Karpas-422 (cell line): Measurements from ENCODE around the gene SNX8. TPM values are rescaled to one million over a fixed set of nuclear protein-coding genes. Genes with fewer than 3 reads are reported as not detected.
A peak's percentile ranks its signal among the peaks of the same experiment; 100 is the strongest.

Experiments used
- DNase-seq: peaks from one replicate; pipeline ENCODE4 v3.0.0-alpha.2; 2015
- H2AFZ ChIP-seq: fragments of 200-600 bp; sonication (generic); 2 replicates; pipeline ENCODE4 v1.6.1; 2014; ENCODE audit warnings: antibody characterized with exemption, low read length, mixed read lengths
- H3K27ac ChIP-seq: fragments of 200-600 bp; sonication (generic); 2 replicates; pipeline ENCODE4 v1.5.1; 2014; ENCODE audit warnings: mild to moderate bottlenecking, low read length, moderate library complexity
- H3K27me3 ChIP-seq: fragments of 200-600 bp; sonication (generic); 2 replicates; pipeline ENCODE4 v1.6.1; 2014; ENCODE audit warnings: low read length, mixed read lengths
- H3K36me3 ChIP-seq: fragments of 200-600 bp; sonication (generic); 2 replicates; pipeline ENCODE4 v1.6.1; 2014; ENCODE audit warnings: low read length, mixed read lengths; ENCODE audit not compliant: insufficient read depth
- H3K4me1 ChIP-seq: fragments of 200-600 bp; sonication (generic); 2 replicates; pipeline ENCODE4 v1.6.1; 2014; ENCODE audit warnings: mild to moderate bottlenecking, low read length, mixed read lengths
- H3K4me2 ChIP-seq: fragments of 200-600 bp; sonication (generic); 2 replicates; pipeline ENCODE4 v1.6.1; 2014; ENCODE audit warnings: low read length, low read depth, mild to moderate bottlenecking; ENCODE audit not compliant: poor library complexity, severe bottlenecking
- H3K4me3 ChIP-seq: fragments of 200-600 bp; sonication (generic); 2 replicates; pipeline ENCODE4 v1.5.1; 2014; ENCODE audit warnings: mild to moderate bottlenecking, antibody characterized with exemption, low read length, mixed read lengths
- H3K79me2 ChIP-seq: fragments of 200-600 bp; sonication (generic); 2 replicates; pipeline ENCODE4 v1.6.1; 2014; ENCODE audit warnings: mild to moderate bottlenecking, low read length, mixed read lengths
- H3K9ac ChIP-seq: fragments of 200-600 bp; sonication (generic); 2 replicates; pipeline ENCODE4 v1.6.0; 2014; ENCODE audit warnings: low read length
- H3K9me2 ChIP-seq: fragments of 200-600 bp; sonication (generic), shearing (Covaris generic); replicated peaks from 2 replicates; pipeline ENCODE4 v1.6.0; 2014; ENCODE audit warnings: mild to moderate bottlenecking, low read length, moderate library complexity; ENCODE audit not compliant: insufficient read depth
- H3K9me3 ChIP-seq: fragments of 300-700, 200-600 bp; sonication (generic); 2 replicates; pipeline ENCODE4 v1.6.1; 2014; ENCODE audit warnings: low read length, mixed read lengths
- H4K20me1 ChIP-seq: fragments of 200-600 bp; sonication (generic); 2 replicates; pipeline ENCODE4 v1.6.1; 2014; ENCODE audit warnings: mild to moderate bottlenecking, antibody characterized with exemption, low read length, low read depth; ENCODE audit not compliant: insufficient read depth
- total RNA-seq: library from RNA; depleted of rRNA; stranded (reverse); fragments of >200 nt; shearing (Covaris generic); gene quantifications from 2 replicates; pipeline ENCODE4 v1.2.3, GENCODE V29; 2014; ENCODE audit warnings: low replicate concordance

SNX8 gene
- total RNA-seq, 1 experiment from 2014 or later, result 2.6 TPM

DNA sequence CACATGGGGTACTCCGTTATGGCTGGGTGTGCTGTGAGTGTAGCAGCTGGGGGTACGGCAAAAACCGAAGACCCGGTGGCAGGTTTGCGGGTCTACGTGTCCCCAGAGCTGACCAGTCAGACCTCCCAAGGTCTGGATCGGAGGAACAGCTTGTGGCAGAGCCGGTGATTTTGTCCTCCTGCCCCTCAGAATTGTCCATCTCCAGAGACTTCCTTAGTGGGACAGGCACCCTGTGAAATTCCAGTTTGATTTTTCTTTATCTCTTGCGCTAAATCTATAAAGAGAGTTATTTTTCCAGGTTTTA, 41.4 kb upstream of the SNX8 start:
- DNase-seq, result no peak
- Histone ChIP-seq H3K27me3 (no peaks in the 10 kb centered on the region), H3K36me3 (peaks cover 38% of the 10 kb centered on the region), H3K27ac (peak overlapping the region; percentile 74), H4K20me1 (peaks cover 48% of the 10 kb centered on the region), H3K4me3 (peak overlapping the region; percentile 100), H2AFZ (no peak overlapping the region), H3K79me2 (peaks cover 76% of the 10 kb centered on the region), H3K9ac (peak overlapping the region; percentile 100), H3K9me2 (no peaks in the 10 kb centered on the region), H3K4me2 (peak overlapping the region; percentile 85), H3K4me1 (peaks cover 26% of the 10 kb centered on the region), H3K9me3 (no peaks in the 10 kb centered on the region)

DNA sequence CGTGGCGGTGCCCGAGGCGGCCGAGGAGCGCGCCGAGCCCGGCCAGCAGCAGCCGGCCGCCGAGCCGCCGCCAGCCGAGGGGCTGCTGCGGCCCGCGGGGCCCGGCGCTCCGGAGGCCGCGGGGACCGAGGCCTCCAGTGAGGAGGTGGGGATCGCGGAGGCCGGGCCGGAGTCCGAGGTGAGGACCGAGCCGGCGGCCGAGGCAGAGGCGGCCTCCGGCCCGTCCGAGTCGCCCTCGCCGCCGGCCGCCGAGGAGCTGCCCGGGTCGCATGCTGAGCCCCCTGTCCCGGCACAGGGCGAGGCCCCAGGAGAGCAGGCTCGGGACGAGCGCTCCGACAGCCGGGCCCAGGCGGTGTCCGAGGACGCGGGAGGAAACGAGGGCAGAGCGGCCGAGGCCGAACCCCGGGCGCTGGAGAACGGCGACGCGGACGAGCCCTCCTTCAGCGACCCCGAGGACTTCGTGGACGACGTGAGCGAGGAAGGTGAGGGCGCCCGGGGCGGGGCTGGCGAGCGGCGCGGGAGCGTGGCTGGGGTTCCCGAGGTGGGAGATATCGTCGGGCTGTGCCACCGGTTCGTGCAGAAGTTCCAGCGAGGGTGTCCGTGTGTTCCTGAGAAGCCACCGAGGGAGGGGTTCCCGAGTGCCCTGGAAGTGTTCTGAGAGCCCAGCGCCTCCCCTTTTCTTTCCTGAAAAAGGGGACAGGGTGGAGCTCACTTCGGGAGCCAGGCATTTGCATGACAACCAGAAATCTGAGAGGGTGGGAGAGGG, 40.9 kb upstream of the SNX8 start:
- H3K9ac ChIP-seq, result peak overlapping the region; percentile 100
- peak; percentile 71 for DNase-seq
- peaks cover 42% of the 10 kb centered on the region for H4K20me1 ChIP-seq
- no peak overlapping the region for H2AFZ ChIP-seq
- H3K9me3 ChIP-seq, result no peaks in the 10 kb centered on the region
- H3K4me3 ChIP-seq, result peak overlapping the region; percentile 100
- peak overlapping the region; percentile 85 for H3K4me2 ChIP-seq
- no peaks in the 10 kb centered on the region for H3K9me2 ChIP-seq
- peaks cover 33% of the 10 kb centered on the region for H3K36me3 ChIP-seq
- peak overlapping the region; percentile 74 for H3K27ac ChIP-seq
- no peaks in the 10 kb centered on the region for H3K27me3 ChIP-seq
- H3K79me2 ChIP-seq, result peaks cover 71% of the 10 kb centered on the region
- peaks cover 26% of the 10 kb centered on the region for H3K4me1 ChIP-seq

DNA sequence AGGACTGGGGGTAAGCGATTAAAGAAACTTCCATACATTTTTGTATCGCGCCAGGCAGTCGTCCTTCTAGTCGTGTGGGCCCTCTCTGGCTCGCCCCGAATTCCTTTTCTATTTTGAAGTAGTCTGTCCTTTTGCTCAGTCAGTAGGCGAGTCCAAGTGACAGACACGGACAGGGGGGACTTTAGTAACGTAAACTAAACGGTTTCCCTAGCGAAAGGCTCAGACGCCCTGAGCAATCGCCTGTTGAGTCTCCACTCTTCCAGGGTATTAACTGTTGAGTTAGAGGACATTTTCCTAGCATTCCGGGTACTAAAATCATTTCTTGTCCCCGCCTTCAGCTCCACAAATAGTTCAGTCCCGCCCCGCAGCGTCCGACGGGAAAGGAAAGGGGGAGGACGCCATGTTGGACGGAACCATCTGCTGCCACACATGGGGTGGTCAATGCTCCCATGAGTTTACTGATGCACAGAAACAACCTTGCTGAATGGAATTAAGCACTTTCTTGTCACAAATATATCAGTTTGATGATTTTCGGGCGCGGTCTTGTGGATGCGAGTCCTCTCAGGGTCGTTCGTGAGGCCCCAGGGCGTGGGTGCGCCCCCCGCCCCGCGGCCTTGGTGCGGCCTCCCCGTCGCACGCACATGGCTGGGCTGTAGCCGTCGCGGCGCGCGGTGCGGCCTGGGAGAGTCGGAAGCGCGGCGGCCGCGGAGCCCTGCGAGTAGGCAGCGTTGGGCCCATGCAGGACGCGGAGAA, 40.1 kb upstream of the SNX8 start, which contains the start of gene EIF3B:
EIF3B (plus strand) TSS at position 642 of the 753 bp plus-strand sequence; CDS start at position 737, 95 bp downstream.
- peak within 1 kb of the TSS; percentile 91 for H3K4me2 ChIP-seq
- H3K9me3 ChIP-seq, result no peaks in the 10 kb centered on the region
- peak; percentile 97 for DNase-seq
- peaks cover 26% of the 10 kb centered on the region for H3K36me3 ChIP-seq
- peak within 1 kb of the TSS; percentile 93 for H3K27ac ChIP-seq
- peaks cover 26% of the 10 kb centered on the region for H3K4me1 ChIP-seq
- peak within 1 kb of the TSS; percentile 100 for H2AFZ ChIP-seq
- no peaks in the 10 kb centered on the region for H3K27me3 ChIP-seq
- H3K9ac ChIP-seq, result peak within 1 kb of the TSS; percentile 100
- H3K4me3 ChIP-seq, result peak within 1 kb of the TSS; percentile 100
- H4K20me1 ChIP-seq, result peaks cover 35% of the 10 kb centered on the region
- no peaks in the 10 kb centered on the region for H3K9me2 ChIP-seq
- H3K79me2 ChIP-seq, result peaks cover 63% of the 10 kb centered on the region

DNA sequence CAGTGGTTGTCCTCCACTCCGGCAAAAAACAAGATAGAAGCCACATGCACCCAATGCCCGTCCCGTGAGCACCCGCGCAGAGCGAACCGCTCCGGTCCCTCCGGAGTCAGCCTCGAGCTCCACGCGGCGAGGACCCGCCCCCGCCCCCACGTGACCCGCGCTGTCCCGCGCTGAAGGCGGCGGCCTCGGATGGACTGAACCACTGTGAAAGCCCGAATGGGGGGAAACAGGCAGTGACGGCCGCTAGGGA, 39.6 kb upstream of the SNX8 start:
- peaks cover 58% of the 10 kb centered on the region for H3K79me2 ChIP-seq
- no peaks in the 10 kb centered on the region for H3K9me2 ChIP-seq
- peaks cover 22% of the 10 kb centered on the region for H3K36me3 ChIP-seq
- peak overlapping the region; percentile 100 for H3K4me3 ChIP-seq
- H4K20me1 ChIP-seq, result peaks cover 30% of the 10 kb centered on the region
- peak overlapping the region; percentile 100 for H2AFZ ChIP-seq
- H3K27ac ChIP-seq, result peak overlapping the region; percentile 93
- peak; percentile 96 for DNase-seq
- peak overlapping the region; percentile 91 for H3K4me2 ChIP-seq
- H3K27me3 ChIP-seq, result no peaks in the 10 kb centered on the region
- peaks cover 26% of the 10 kb centered on the region for H3K4me1 ChIP-seq
- H3K9me3 ChIP-seq, result no peaks in the 10 kb centered on the region
- H3K9ac ChIP-seq, result peak overlapping the region; percentile 100

DNA sequence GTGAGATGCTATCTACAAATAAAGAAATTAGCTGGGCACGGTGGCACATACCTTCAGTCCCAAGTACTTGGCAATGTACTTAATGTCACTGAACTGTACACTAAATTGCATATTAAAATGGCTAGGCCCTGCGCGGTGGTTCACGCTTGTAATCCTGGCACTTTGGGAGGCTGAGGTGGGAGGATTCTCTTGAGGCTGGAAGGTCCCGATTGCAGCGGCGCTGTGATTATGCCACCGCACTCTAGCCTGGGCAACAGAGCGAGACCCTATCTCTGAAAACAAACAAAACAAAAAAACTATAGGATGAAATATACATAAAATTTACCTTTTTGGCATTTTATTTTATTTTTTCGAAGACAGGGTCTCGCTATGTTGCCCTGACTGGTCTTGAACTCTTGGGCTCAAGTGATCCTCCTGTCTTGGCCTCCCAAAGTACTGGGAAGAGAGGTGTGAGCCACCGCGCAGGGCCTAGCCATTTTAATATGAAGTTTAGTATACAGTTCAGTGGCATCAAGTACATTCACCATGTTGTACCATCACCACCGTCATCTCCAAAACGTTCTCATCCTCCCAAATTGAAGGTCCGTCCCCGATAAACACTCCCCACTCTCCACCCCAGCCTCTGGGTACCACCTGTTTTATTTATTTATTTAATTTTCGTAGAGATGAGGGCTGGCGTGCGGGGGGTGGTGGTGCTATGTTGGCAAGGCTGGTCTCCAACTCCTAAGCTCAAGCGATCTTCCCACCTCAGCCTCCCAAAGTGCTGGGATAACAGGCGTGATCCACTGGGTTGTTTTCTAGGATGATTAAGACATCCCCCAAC, 39.1 kb upstream of the SNX8 start:
- H3K36me3 ChIP-seq, result peaks cover 18% of the 10 kb centered on the region
- H3K9me3 ChIP-seq, result no peaks in the 10 kb centered on the region
- peak overlapping the region; percentile 100 for H3K9ac ChIP-seq
- H4K20me1 ChIP-seq, result peaks cover 25% of the 10 kb centered on the region
- no peaks in the 10 kb centered on the region for H3K27me3 ChIP-seq
- H3K4me3 ChIP-seq, result peak overlapping the region; percentile 100
- H3K79me2 ChIP-seq, result peaks cover 53% of the 10 kb centered on the region
- peak overlapping the region; percentile 100 for H2AFZ ChIP-seq
- H3K27ac ChIP-seq, result peak overlapping the region; percentile 93
- H3K4me2 ChIP-seq, result peak overlapping the region; percentile 91
- H3K9me2 ChIP-seq, result no peaks in the 10 kb centered on the region
- DNase-seq, result no peak
- H3K4me1 ChIP-seq, result peaks cover 26% of the 10 kb centered on the region

DNA sequence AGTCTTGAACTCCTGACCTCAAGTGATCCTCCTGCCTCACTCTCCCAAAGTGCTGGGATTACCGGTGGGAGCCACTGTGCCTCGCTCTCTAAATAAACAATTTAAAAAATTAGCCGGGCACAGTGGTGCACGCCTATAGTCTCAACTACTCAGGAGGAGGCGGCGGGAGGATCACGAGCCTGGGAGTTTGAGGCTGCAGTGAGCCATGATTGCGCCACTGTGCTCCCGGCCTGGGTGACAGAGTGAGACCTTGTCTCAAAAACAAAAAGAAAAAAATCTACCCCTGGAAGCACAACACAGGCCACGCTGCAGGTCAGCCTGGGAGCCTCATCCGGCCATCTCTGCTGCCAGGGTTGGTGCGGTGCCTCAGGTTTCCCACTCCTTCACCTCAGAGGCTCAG, 36.6 kb upstream of the SNX8 start:
- no peak overlapping the region for H2AFZ ChIP-seq
- H3K79me2 ChIP-seq, result peaks cover 28% of the 10 kb centered on the region
- no peak overlapping the region for H3K9ac ChIP-seq
- no peaks in the 10 kb centered on the region for H3K9me2 ChIP-seq
- no peak overlapping the region for H3K27ac ChIP-seq
- no peaks in the 10 kb centered on the region for H3K27me3 ChIP-seq
- H3K4me1 ChIP-seq, result peaks cover 12% of the 10 kb centered on the region
- no peaks in the 10 kb centered on the region for H3K9me3 ChIP-seq
- H4K20me1 ChIP-seq, result peaks cover 6% of the 10 kb centered on the region
- no peak overlapping the region for H3K4me2 ChIP-seq
- no peak overlapping the region for H3K4me3 ChIP-seq
- DNase-seq, result no peak
- no peaks in the 10 kb centered on the region for H3K36me3 ChIP-seq

DNA sequence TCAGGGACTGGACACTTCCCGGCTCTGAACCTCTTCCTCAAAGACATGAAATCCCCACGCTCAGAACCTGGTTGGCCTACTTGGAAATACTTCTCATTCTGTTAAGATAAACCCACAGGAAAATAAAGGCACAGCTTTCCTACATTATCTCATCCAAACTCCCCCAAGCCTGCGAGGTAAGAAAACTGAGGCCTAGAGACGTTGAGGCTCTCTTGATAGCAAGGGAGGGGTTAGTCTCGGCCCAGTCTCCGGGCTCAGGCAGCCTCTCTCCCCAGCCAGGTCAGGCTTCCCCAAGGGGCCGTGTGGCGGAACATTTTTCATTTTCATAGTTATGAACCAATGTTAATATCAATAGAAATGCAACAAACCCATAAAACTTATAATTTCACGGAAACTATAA, 35.8 kb upstream of the SNX8 start:
- no peak overlapping the region for H3K27ac ChIP-seq
- no peak overlapping the region for H3K9ac ChIP-seq
- DNase-seq, result no peak
- peaks cover 20% of the 10 kb centered on the region for H3K79me2 ChIP-seq
- no peak overlapping the region for H2AFZ ChIP-seq
- H3K27me3 ChIP-seq, result no peaks in the 10 kb centered on the region
- no peaks in the 10 kb centered on the region for H3K36me3 ChIP-seq
- peaks cover 11% of the 10 kb centered on the region for H3K4me1 ChIP-seq
- no peaks in the 10 kb centered on the region for H4K20me1 ChIP-seq
- H3K9me2 ChIP-seq, result no peaks in the 10 kb centered on the region
- no peaks in the 10 kb centered on the region for H3K9me3 ChIP-seq
- H3K4me2 ChIP-seq, result no peak overlapping the region
- no peak overlapping the region for H3K4me3 ChIP-seq
